Endothelial cell of umbilical vein (primary cell): ENCODE results near the gene CHN1. TPM values are rescaled to one million over a fixed set of nuclear protein-coding genes. Genes with fewer than 3 reads are reported as not detected.

Source experiments
- BruUV-seq: library from RNA; stranded (reverse); fragments of 400-500 nt; replicated peaks from 2 replicates; lab custom pipeline; 2021; lab: Mats Ljungman, UMichigan
- CTCF ChIA-PET: fragments of 300-600, 350-600 bp; sonication (Branson Sonifier 250); formaldehyde crosslinking; loops from one replicate; lab custom pipeline; 2021; ENCODE audit warnings: antibody characterized with exemption, inconsistent platforms; lab: Charles Lee
- POLR2A ChIA-PET: fragments of 300-600, 350-600 bp; sonication (Branson Sonifier 250); formaldehyde crosslinking; loops from one replicate; lab custom pipeline; 2021; ENCODE audit warnings: antibody characterized with exemption, inconsistent platforms; lab: Charles Lee
- DNase-seq: peaks from one replicate; pipeline ENCODE4 v3.0.0-alpha.2; 2011; ENCODE audit warnings: low read depth, low spot score
- FAIRE-seq: peaks from 2 replicates; lab custom pipeline; 2011; peaks lifted over from hg19 to GRCh38; lab: Jason Lieb, UNC
- H2AFZ ChIP-seq: 2 replicates; pipeline ENCODE4 v1.6.0; 2012; ENCODE audit warnings: low read depth, low read length, control low read depth, inconsistent platforms
- H3K27ac ChIP-seq: 2 replicates; pipeline ENCODE4 v1.5.1; 2011; ENCODE audit warnings: low read depth, mild to moderate bottlenecking, control low read depth, low read length, moderate library complexity; ENCODE audit not compliant: insufficient read depth
- H3K27me3 ChIP-seq, 2 experiments: 2 replicates each; pipeline versions ENCODE4 v1.6.0 to v1.6.1; 2011; ENCODE audit warnings: low read length in 2 of 2, mixed read lengths in 1 of 2; ENCODE audit not compliant: control insufficient read depth in 2 of 2, insufficient read depth in 2 of 2
- H3K36me3 ChIP-seq, 2 experiments: 2 replicates in 1 of 2; 3 replicates in 1 of 2; pipeline ENCODE4 v1.5.1; 2011; ENCODE audit warnings: low read length in 2 of 2, mild to moderate bottlenecking in 1 of 2, moderate library complexity in 1 of 2; ENCODE audit not compliant: control insufficient read depth in 2 of 2, insufficient read depth in 2 of 2; ENCODE audit errors: extremely low read depth in 1 of 2
- H3K4me1 ChIP-seq: 3 replicates; pipeline ENCODE4 v1.5.1; 2011; ENCODE audit warnings: mild to moderate bottlenecking, low read length; ENCODE audit not compliant: control insufficient read depth, insufficient read depth; ENCODE audit errors: extremely low read depth
- H3K4me2 ChIP-seq: 2 replicates; pipeline ENCODE4 v1.6.1; 2011; ENCODE audit warnings: low read length, control low read depth, mixed read lengths; ENCODE audit not compliant: insufficient read depth
- H3K4me3 ChIP-seq, 3 experiments: fragments of 200-600 bp in 1 of 3; sonication (generic), shearing (Covaris generic) in 1 of 3; replicated peaks in 1 of 3; 2 replicates each; pipeline ENCODE4 v1.5.1; 2011 to 2016; ENCODE audit warnings: control low read depth in 3 of 3, low read length in 3 of 3, mild to moderate bottlenecking in 2 of 3, inconsistent platforms in 1 of 3, low read depth in 1 of 3, moderate library complexity in 1 of 3; ENCODE audit not compliant: insufficient read depth in 1 of 3
- H3K79me2 ChIP-seq: 2 replicates; pipeline ENCODE4 v1.6.0; 2012; ENCODE audit warnings: low read length, inconsistent platforms; ENCODE audit not compliant: control insufficient read depth, insufficient read depth
- H3K9ac ChIP-seq: replicated peaks from 2 replicates; pipeline ENCODE3; 2011; ENCODE audit warnings: low read length, control low read depth; ENCODE audit not compliant: insufficient read depth; ENCODE audit errors: extremely low read depth
- H3K9me1 ChIP-seq: replicated peaks from 3 replicates; pipeline ENCODE4 v1.6.0; 2011; ENCODE audit warnings: mild to moderate bottlenecking, low read length; ENCODE audit not compliant: control insufficient read depth, insufficient read depth; ENCODE audit errors: extremely low read depth
- H3K9me3 ChIP-seq: replicated peaks from 2 replicates; pipeline ENCODE4 v1.5.1; 2012; ENCODE audit warnings: low read length, inconsistent platforms; ENCODE audit not compliant: control insufficient read depth, insufficient read depth
- H4K20me1 ChIP-seq: replicated peaks from 2 replicates; pipeline ENCODE3; 2011; ENCODE audit warnings: mild to moderate bottlenecking, low read length; ENCODE audit not compliant: control insufficient read depth, insufficient read depth; ENCODE audit errors: extremely low read depth
- CTCF ChIP-seq, 2 donors: IDR thresholded peaks; 1 replicate in 1 of 2; 2 replicates in 1 of 2; pipeline ENCODE4 v1.5.1; 2011; ENCODE audit warnings: low read length in 2 of 2, mild to moderate bottlenecking in 2 of 2, moderate library complexity in 2 of 2, control low read depth in 1 of 2, inconsistent platforms in 1 of 2, low read depth in 1 of 2; ENCODE audit not compliant: insufficient read depth in 1 of 2; ENCODE audit errors: extremely low read depth in 1 of 2
- EZH2 ChIP-seq: IDR thresholded peaks from 2 replicates; pipeline ENCODE4 v1.6.1; 2012; ENCODE audit warnings: borderline replicate concordance, low read depth, mild to moderate bottlenecking, moderate library complexity, low read length, inconsistent platforms; ENCODE audit not compliant: severe bottlenecking
- FOS ChIP-seq: IDR thresholded peaks from 2 replicates; pipeline ENCODE4 v1.6.1; 2011; ENCODE audit warnings: mild to moderate bottlenecking, low read length, moderate library complexity, borderline replicate concordance; ENCODE audit not compliant: insufficient read depth
- GATA2 ChIP-seq: IDR thresholded peaks from 2 replicates; pipeline ENCODE4 v1.7.0; 2011; ENCODE audit warnings: low read depth, mild to moderate bottlenecking, moderate library complexity, mixed read lengths, low read length; ENCODE audit not compliant: insufficient read length, insufficient read depth
- JUN ChIP-seq: IDR thresholded peaks from 2 replicates; pipeline ENCODE4 v1.6.1; 2011; ENCODE audit warnings: borderline replicate concordance, low read depth; ENCODE audit not compliant: insufficient read length, insufficient read depth
- MAX ChIP-seq: IDR thresholded peaks from 2 replicates; pipeline ENCODE4 v1.6.1; 2011; ENCODE audit not compliant: insufficient read depth, insufficient read length
- MYC ChIP-seq: IDR thresholded peaks from one replicate; pipeline ENCODE4 v1.6.1; 2011; ENCODE audit warnings: mild to moderate bottlenecking, low read depth, low read length
- POLR2A ChIP-seq: IDR thresholded peaks from 2 replicates; pipeline ENCODE4 v1.6.1; 2012; ENCODE audit warnings: low read depth, mild to moderate bottlenecking, control low read depth, low read length
- POLR2AphosphoS5 ChIP-seq: IDR thresholded peaks from 2 replicates; pipeline ENCODE4 v1.6.1; 2012; ENCODE audit warnings: low read depth, mild to moderate bottlenecking, control low read depth, low read length, moderate library complexity; ENCODE audit not compliant: insufficient read depth
- dilution Hi-C: fragments of 300-500 bp; cut with MboI; formaldehyde crosslinking; loops from one replicate; pipeline ENCODE4 v1.15.0; 2019; ENCODE audit warnings: low sequenced_read_pairs; ENCODE audit not compliant: extremely low pct_ligation_motif_present
- intact Hi-C: fragments of 100-400 bp; cut with micrococcal nuclease; formaldehyde crosslinking; loops from one replicate; pipeline ENCODE4 v1.10.0; 2022
- polyA plus RNA-seq, 4 experiments: library from polyadenylated mRNA; depleted of rRNA in 3 of 4; stranded (reverse) in 3 of 4; unstranded in 1 of 4; fragments of >200 nt; gene quantifications; 2 replicates each; pipeline versions ENCODE4 v1.2.1 to v1.2.3, GENCODE V29; 2011 to 2012; ENCODE audit warnings: missing spikeins in 1 of 4
- total RNA-seq: library from RNA; stranded (reverse); gene quantifications from 2 replicates; pipeline ENCODE4 v1.2.3, GENCODE V29; 2021

CHN1 gene
- total and polyA plus RNA-seq, 2 donors (not counting 3 experiments of a cell fraction or from before 2014, with no cell fraction given), result 23.3 to 24.9 TPM

GRCh38 chr2:174888646-174889271, 116.4 kb downstream of the CHN1 start:
- H3K9me3 ChIP-seq, result no peaks in the 10 kb centered on the region
- TF ChIP-seq EZH2 (no peak), POLR2AphosphoS5 (no peak), CTCF (IDR thresholded peaks at IDR 0.05; ENCODE audit: extremely low read depth in 1 of 2, insufficient read depth in 1 of 2, low read depth in 1 of 2, low read length in 2 of 2) (no peak), POLR2A (no peak), JUN (no peak), MYC (no peak), MAX (no peak), GATA2 (no peak), FOS (no peak)
- no peaks in the 10 kb centered on the region for H3K4me1 ChIP-seq
- no peaks in the 10 kb centered on the region for H3K9me1 ChIP-seq
- H3K4me3 ChIP-seq, result no peak overlapping the region
- H3K9ac ChIP-seq, result no peak overlapping the region
- H3K27me3 ChIP-seq, result no peaks in the 10 kb centered on the region
- POLR2A ChIA-PET, result no interaction called here
- CTCF ChIA-PET, result interaction anchor here (1.0 to 2.0 kb wide), 4 partner anchors 13 to 117 kb away, joined by 3 to 9 read pairs (median 6); no protein-coding TSS in a partner anchor
- H3K79me2 ChIP-seq, result no peaks in the 10 kb centered on the region
- no peak for FAIRE-seq
- H4K20me1 ChIP-seq, result no peaks in the 10 kb centered on the region
- DNase-seq, result no peak
- H2AFZ ChIP-seq, result no peak overlapping the region
- intact Hi-C loops, result no loop called here
- dilution Hi-C loops, result no loop called here
- BruUV-seq, result no TSS peak
- H3K27ac ChIP-seq, result no peak overlapping the region
- no peak overlapping the region for H3K4me2 ChIP-seq
- H3K36me3 ChIP-seq, result no peaks in the 10 kb centered on the region
